Stomach (tissue), 4 donors: ENCODE data around the gene DEPDC7.

Experiments used
- CTCF ChIP-seq, 7 experiments: fragments of 450-650 bp in 4 of 7; fragments of 200-600 bp in 3 of 7; sonication (generic) in 3 of 7; IDR thresholded peaks; one replicate each; pipeline ENCODE4 v1.5.1; 2016 to 2019; ENCODE audit warnings: antibody characterized with exemption in 7 of 7, control low read depth in 2 of 7, mild to moderate bottlenecking in 1 of 7
- POLR2A ChIP-seq, 4 donors: fragments of 450-650 bp; IDR thresholded peaks; one replicate each; pipeline ENCODE4 v1.6.1; 2016; ENCODE audit warnings: antibody characterized with exemption in 4 of 4, control low read depth in 2 of 4, mild to moderate bottlenecking in 1 of 4, moderate library complexity in 1 of 4

- TF ChIP-seq CTCF (IDR thresholded peaks at IDR 0.05), result no peak
- TF ChIP-seq POLR2A (IDR thresholded peaks at IDR 0.05), result no peak
These were observed 10.5 kb upstream of the DEPDC7 start for GRCh38 chr11:33005175-33005574.
